Loucy (cell line): ENCODE data around the gene SLC10A3.
A peak's percentile ranks its signal among the peaks of the same experiment; 100 is the strongest.

ENCODE experiments used
- H2AFZ ChIP-seq: fragments of 200-600 bp; sonication (generic); 2 replicates; pipeline ENCODE4 v1.6.0; 2016; ENCODE audit warnings: antibody characterized with exemption, mild to moderate bottlenecking, low read length, moderate library complexity
- H3F3A ChIP-seq: fragments of 200-600 bp; 2 replicates; pipeline ENCODE4 v1.6.0; 2016; ENCODE audit warnings: antibody characterized with exemption, low read depth, mild to moderate bottlenecking
- H3K27me3 ChIP-seq: fragments of 200-600 bp; sonication (generic); 2 replicates; pipeline ENCODE4 v1.6.1; 2014; ENCODE audit warnings: low read length, mild to moderate bottlenecking; ENCODE audit not compliant: insufficient read depth, poor library complexity, severe bottlenecking
- H3K36me3 ChIP-seq: fragments of 200-600 bp; sonication (generic); 2 replicates; pipeline ENCODE4 v1.6.1; 2016; ENCODE audit warnings: low read length; ENCODE audit not compliant: insufficient read depth
- H3K4me1 ChIP-seq: fragments of 200-600 bp; sonication (generic); 2 replicates; pipeline ENCODE4 v1.5.1; 2014; ENCODE audit warnings: low read length, mild to moderate bottlenecking; ENCODE audit not compliant: insufficient read depth, poor library complexity, severe bottlenecking
- H3K4me2 ChIP-seq: fragments of 200-600 bp; sonication (generic); 2 replicates; pipeline ENCODE4 v1.6.0; 2014; ENCODE audit warnings: antibody characterized with exemption, low read length, low read depth, mild to moderate bottlenecking; ENCODE audit not compliant: poor library complexity, severe bottlenecking
- H3K4me3 ChIP-seq: fragments of 200-600 bp; sonication (generic); 2 replicates; pipeline ENCODE4 v1.5.1; 2014; ENCODE audit warnings: low read length, mild to moderate bottlenecking, mixed read lengths; ENCODE audit not compliant: poor library complexity, severe bottlenecking
- H3K79me2 ChIP-seq: fragments of 200-600 bp; sonication (generic); 2 replicates; pipeline ENCODE4 v1.6.1; 2014; ENCODE audit warnings: low read length; ENCODE audit not compliant: insufficient read depth
- H3K9ac ChIP-seq: fragments of 200-600 bp; sonication (generic); 2 replicates; pipeline ENCODE4 v1.6.0; 2014; ENCODE audit warnings: mild to moderate bottlenecking, low read depth, low read length, moderate library complexity; ENCODE audit not compliant: poor library complexity, severe bottlenecking
- H3K9me2 ChIP-seq: fragments of 200-600 bp; sonication (generic); replicated peaks from 2 replicates; pipeline ENCODE4 v1.6.1; 2016; ENCODE audit warnings: low read depth, low read length, mixed read lengths
- H3K9me3 ChIP-seq: fragments of 200-600 bp; sonication (generic); 2 replicates; pipeline ENCODE4 v1.6.1; 2014; ENCODE audit warnings: mild to moderate bottlenecking, antibody characterized with exemption, low read length, low read depth; ENCODE audit not compliant: insufficient read depth
- H4K20me1 ChIP-seq: fragments of 200-600 bp; sonication (generic); 2 replicates; pipeline ENCODE4 v1.6.0; 2014; ENCODE audit warnings: antibody characterized with exemption, low read length, mild to moderate bottlenecking; ENCODE audit not compliant: insufficient read depth, poor library complexity, severe bottlenecking
- CTCF ChIP-seq: fragments of 200-600 bp; sonication (generic); conservative IDR thresholded peaks from 2 replicates; pipeline ENCODE4 v1.5.1; 2014; ENCODE audit warnings: mild to moderate bottlenecking, antibody characterized with exemption, low read length
- EZH2phosphoT487 ChIP-seq: fragments of 200-600 bp; IDR thresholded peaks from 2 replicates; pipeline ENCODE4 v1.6.1; 2018; ENCODE audit warnings: antibody characterized with exemption, mild to moderate bottlenecking, moderate library complexity, borderline replicate concordance

The SLC10A3 gene

GRCh38 chrX:154488336-154489075 is 1.9 kb downstream of the SLC10A3 start:
- Histone ChIP-seq H3K9me3 (no peaks in the 10 kb centered on the region), H3K4me3 (no peak overlapping the region), H3K9me2 (no peaks in the 10 kb centered on the region), H3K27me3 (no peaks in the 10 kb centered on the region), H3K4me2 (peak overlapping the region; percentile 77), H3K79me2 (peaks cover 41% of the 10 kb centered on the region), H3K9ac (no peak overlapping the region), H3F3A (no peaks in the 10 kb centered on the region), H4K20me1 (peaks cover 5% of the 10 kb centered on the region), H3K4me1 (no peaks in the 10 kb centered on the region), H2AFZ (no peak overlapping the region), H3K36me3 (no peaks in the 10 kb centered on the region)
- TF ChIP-seq CTCF (no peak), EZH2phosphoT487 (no peak)

GRCh38 chrX:154487518-154488290 is 2.7 kb downstream of the SLC10A3 start:
- H3F3A ChIP-seq = no peaks in the 10 kb centered on the region
- H3K79me2 ChIP-seq = peaks cover 44% of the 10 kb centered on the region
- H3K9ac ChIP-seq = peak overlapping the region; percentile 61
- no peaks in the 10 kb centered on the region for H3K9me3 ChIP-seq
- TF ChIP-seq CTCF (no peak), EZH2phosphoT487 (no peak)
- no peaks in the 10 kb centered on the region for H3K4me1 ChIP-seq
- peak overlapping the region; percentile 72 for H3K4me3 ChIP-seq
- no peaks in the 10 kb centered on the region for H3K9me2 ChIP-seq
- no peaks in the 10 kb centered on the region for H3K36me3 ChIP-seq
- peak overlapping the region; percentile 71 for H3K4me2 ChIP-seq
- H2AFZ ChIP-seq = no peak overlapping the region
- peaks cover 5% of the 10 kb centered on the region for H4K20me1 ChIP-seq
- H3K27me3 ChIP-seq = no peaks in the 10 kb centered on the region

- H3F3A ChIP-seq = no peaks in the 10 kb centered on the region
- H3K9me3 ChIP-seq = no peaks in the 10 kb centered on the region
- no peaks in the 10 kb centered on the region for H3K9me2 ChIP-seq
- peak within 1 kb of the TSS; percentile 85 for H3K4me2 ChIP-seq
- H3K79me2 ChIP-seq = peaks cover 44% of the 10 kb centered on the region
- H3K4me3 ChIP-seq = peak within 1 kb of the TSS; percentile 79
- H3K27me3 ChIP-seq = no peaks in the 10 kb centered on the region
- no peaks in the 10 kb centered on the region for H3K4me1 ChIP-seq
- no peak for TF ChIP-seq CTCF
- peak within 1 kb of the TSS; percentile 64 for H2AFZ ChIP-seq
- peak within 1 kb of the TSS; percentile 85 for H3K9ac ChIP-seq
- H4K20me1 ChIP-seq = peaks cover 5% of the 10 kb centered on the region
- no peaks in the 10 kb centered on the region for H3K36me3 ChIP-seq
Observed at GRCh38 chrX:154486396-154487207, 3.8 kb downstream of the SLC10A3 start, which contains the start of gene UBL4A. Gene UBL4A (minus strand): TSS chrX:154486615. CDS start chrX:154486584, 31 bp downstream.
